H1 (cell line): ENCODE measurements around the gene MYLK. TPM values are rescaled to one million over a fixed set of nuclear protein-coding genes. Genes with fewer than 3 reads are reported as not detected.

Experiments used
- CBX8 ChIP-seq: fragments of 300-800, 300-1000 bp; sonication (generic); IDR thresholded peaks from 2 replicates; pipeline ENCODE4 v1.7.1; 2016; ENCODE audit warnings: low read depth, low read length, borderline replicate concordance
- EP300 ChIP-seq, 2 experiments: IDR thresholded peaks; 1 replicate in 1 of 2; 2 replicates in 1 of 2; pipeline ENCODE4 v1.6.1; 2011 to 2012; ENCODE audit warnings: low read depth in 2 of 2, low read length in 2 of 2, mild to moderate bottlenecking in 2 of 2, borderline replicate concordance in 1 of 2, inconsistent platforms in 1 of 2, moderate library complexity in 1 of 2
- MAFK ChIP-seq: IDR thresholded peaks from 2 replicates; pipeline ENCODE4 v1.6.1; 2012; ENCODE audit warnings: low read depth, mild to moderate bottlenecking, improper control_type of control experiment, low read length
- MAX ChIP-seq: IDR thresholded peaks from 2 replicates; pipeline ENCODE4 v1.6.1; 2012; ENCODE audit warnings: inconsistent platforms
- RBBP5 ChIP-seq: IDR thresholded peaks from 2 replicates; pipeline ENCODE4 v1.7.1; 2012; ENCODE audit warnings: low read depth, mild to moderate bottlenecking, inconsistent platforms, low read length, moderate library complexity, borderline replicate concordance
- RXRA ChIP-seq: IDR thresholded peaks from 2 replicates; pipeline ENCODE4 v1.6.1; 2011; ENCODE audit warnings: low read depth, mild to moderate bottlenecking, low read length, moderate library complexity; ENCODE audit not compliant: insufficient read depth
- SP1 ChIP-seq: IDR thresholded peaks from 2 replicates; pipeline ENCODE4 v1.6.1; 2011; ENCODE audit warnings: low read depth, low read length
- SP2 ChIP-seq: IDR thresholded peaks from 2 replicates; pipeline ENCODE4 v1.6.1; 2012; ENCODE audit warnings: mild to moderate bottlenecking, low read length, inconsistent platforms
- SUZ12 ChIP-seq: fragments of 200-600 bp; sonication (generic); IDR thresholded peaks from 2 replicates; pipeline ENCODE4 v1.6.1; 2012; ENCODE audit warnings: mild to moderate bottlenecking, inconsistent platforms, low read length, moderate library complexity, mixed read lengths
- polyA plus RNA-seq, 7 experiments: library from polyadenylated mRNA; depleted of rRNA in 3 of 7; stranded (reverse) in 5 of 7; unstranded in 2 of 7; fragments of >200 nt in 5 of 7; fragments of 200-250 nt in 2 of 7; gene quantifications; 1 replicate in 5 of 7; 2 replicates in 1 of 7; 4 replicates in 1 of 7; pipeline versions ENCODE4 v1.2.1 to v1.2.3, GENCODE V29; 2011 to 2013; ENCODE audit warnings: missing spikeins in 2 of 7, mixed read lengths in 2 of 7
- total RNA-seq: library from RNA; stranded (reverse); fragmentation: NEBNext Ultra II Directional; extraction: Animal tissue kit (Norgen Biotek cat#: 25700); gene quantifications from 2 replicates; pipeline ENCODE4 v1.2.1, GENCODE V29; 2021

MYLK gene
- total and polyA plus RNA-seq, 2 of the 8 experiments (the other 6 are each of a cell fraction or from before 2014, with no cell fraction given): 11.6 to 21.3 TPM

- TF ChIP-seq MAX: no peak
- TF ChIP-seq EP300 (IDR thresholded peaks at IDR 0.05; ENCODE audit: borderline replicate concordance in 1 of 2, low read depth in 2 of 2, low read length in 2 of 2): no peak
- TF ChIP-seq SP2: no peak
- no peak for TF ChIP-seq RBBP5
- TF ChIP-seq CBX8: no peak
- TF ChIP-seq MAFK: no peak
- TF ChIP-seq SUZ12: no peak
- no peak for TF ChIP-seq SP1
- no peak for TF ChIP-seq RXRA
Observed at GRCh38 chr3:123871946-123872345, 12.2 kb downstream of the MYLK start (continued).
